Neural crest cell (in vitro differentiated cells): Measurements from ENCODE around the gene PTTG1IP. TPM values are rescaled to one million over a fixed set of nuclear protein-coding genes. Genes with fewer than 3 reads are reported as not detected.

Experiments
- DNase-seq: peaks from one replicate; pipeline ENCODE4 v3.0.0; 2021; ENCODE audit warnings: low read depth, mixed read lengths, low spot score
- H3K27ac Mint-ChIP-seq: one replicate; pipeline ENCODE4 v1.8.0; 2021; ENCODE audit warnings: mild to moderate bottlenecking, mixed read lengths; ENCODE audit not compliant: unreplicated experiment
- H3K27me3 Mint-ChIP-seq: 2 replicates; pipeline ENCODE4 v1.8.0; 2021; ENCODE audit warnings: low read depth, mild to moderate bottlenecking, mixed read lengths
- H3K36me3 Mint-ChIP-seq: 2 replicates; pipeline ENCODE4 v1.8.0; 2021; ENCODE audit warnings: low read depth, mild to moderate bottlenecking, mixed read lengths
- H3K4me1 Mint-ChIP-seq: 2 replicates; pipeline ENCODE4 v1.8.0; 2021; ENCODE audit warnings: mixed read lengths
- H3K4me3 Mint-ChIP-seq: one replicate; pipeline ENCODE4 v1.8.0; 2021; ENCODE audit warnings: mild to moderate bottlenecking, mixed read lengths
- H3K9me3 Mint-ChIP-seq: 2 replicates; pipeline ENCODE4 v1.8.0; 2021; ENCODE audit warnings: mixed read lengths
- CTCF ChIP-seq: fragments of 200-600 bp; sonication (generic); conservative IDR thresholded peaks from 2 replicates; pipeline ENCODE4 v1.5.0; 2021; ENCODE audit warnings: antibody characterized with exemption, mild to moderate bottlenecking
- total RNA-seq: library from RNA; stranded (reverse); gene quantifications from 2 replicates; pipeline ENCODE4 v1.2.1, GENCODE V29; 2021

The PTTG1IP gene
- total RNA-seq, 1 donor from 2014 or later = 164 TPM

DNA sequence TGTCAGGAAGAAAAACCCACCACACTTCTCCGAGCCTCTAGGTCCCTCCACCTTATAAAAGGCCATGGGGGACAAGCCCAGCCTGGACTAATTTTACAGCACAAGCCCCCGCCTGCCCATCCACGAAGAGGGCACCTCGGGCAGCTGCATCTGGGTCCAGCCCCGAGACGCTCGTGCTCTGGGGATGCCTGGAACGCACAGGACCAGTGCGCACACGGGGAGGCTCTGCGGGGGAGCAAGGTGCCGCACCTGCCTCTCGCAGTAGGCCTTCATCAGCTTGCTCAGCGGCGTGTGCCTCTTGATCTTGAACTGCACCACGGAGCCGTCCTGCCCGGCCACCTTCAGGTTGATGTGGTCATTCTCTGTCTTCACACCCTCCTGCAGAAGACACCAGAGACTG is 59.8 kb downstream of the PTTG1IP start:
- H3K27ac Mint-ChIP-seq = peak overlapping the region; percentile 57
- no peaks in the 10 kb centered on the region for H3K27me3 Mint-ChIP-seq
- no peak for TF ChIP-seq CTCF
- H3K4me1 Mint-ChIP-seq = peaks cover 9% of the 10 kb centered on the region
- H3K36me3 Mint-ChIP-seq = peaks cover 5% of the 10 kb centered on the region
- no peak overlapping the region for H3K4me3 Mint-ChIP-seq
- H3K9me3 Mint-ChIP-seq = no peaks in the 10 kb centered on the region
- DNase-seq = no peak

DNA sequence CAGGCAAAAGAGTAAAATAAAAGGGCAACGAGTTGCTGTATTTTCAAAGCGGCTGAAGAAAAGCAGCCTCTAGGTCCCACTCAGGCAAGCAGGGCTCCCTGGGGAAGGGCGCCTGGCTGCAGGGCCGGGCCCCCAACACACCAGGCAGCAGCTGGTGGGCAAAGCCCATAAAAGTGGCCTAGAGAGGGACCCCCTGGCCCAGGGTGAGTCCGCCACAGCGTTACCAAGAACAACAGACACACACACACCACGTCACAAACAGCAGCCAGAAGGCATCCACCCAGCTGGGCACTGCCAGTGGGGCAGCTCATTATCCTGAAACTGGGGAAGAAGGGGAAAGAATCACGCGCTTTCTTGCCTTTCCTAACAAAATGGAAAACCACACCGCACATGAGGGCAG is 60.3 kb downstream of the PTTG1IP start:
- H3K27me3 Mint-ChIP-seq = no peaks in the 10 kb centered on the region
- no peak for DNase-seq
- TF ChIP-seq CTCF = no peak
- H3K27ac Mint-ChIP-seq = no peak overlapping the region
- H3K4me3 Mint-ChIP-seq = no peak overlapping the region
- peaks cover 5% of the 10 kb centered on the region for H3K36me3 Mint-ChIP-seq
- peaks cover 9% of the 10 kb centered on the region for H3K4me1 Mint-ChIP-seq
- no peaks in the 10 kb centered on the region for H3K9me3 Mint-ChIP-seq

DNA sequence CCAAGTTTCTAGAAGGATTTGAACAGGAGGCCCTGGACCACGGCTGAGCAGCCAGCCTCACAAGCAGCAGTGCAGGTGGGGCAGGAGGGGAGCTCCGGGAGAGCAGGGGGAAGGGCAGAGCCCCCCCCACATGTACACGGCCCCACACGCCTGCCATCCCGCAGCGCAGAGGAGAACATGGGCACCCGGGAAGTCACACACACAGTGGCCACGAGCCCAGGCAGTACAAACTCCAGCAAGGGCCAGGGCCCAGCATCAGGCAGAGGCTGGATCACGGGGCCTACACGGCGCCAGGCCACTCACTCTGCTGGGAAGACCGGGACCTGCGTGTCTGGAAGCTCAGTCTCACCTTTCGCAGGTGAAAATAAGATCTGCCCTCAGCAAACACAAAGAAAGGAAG is 60.9 kb downstream of the PTTG1IP start:
- Mint-ChIP-seq H3K4me3 (no peak overlapping the region), H3K9me3 (no peaks in the 10 kb centered on the region), H3K4me1 (peaks cover 9% of the 10 kb centered on the region), H3K27ac (no peak overlapping the region), H3K27me3 (no peaks in the 10 kb centered on the region), H3K36me3 (peaks cover 5% of the 10 kb centered on the region)
- no peak for TF ChIP-seq CTCF
- no peak for DNase-seq

DNA sequence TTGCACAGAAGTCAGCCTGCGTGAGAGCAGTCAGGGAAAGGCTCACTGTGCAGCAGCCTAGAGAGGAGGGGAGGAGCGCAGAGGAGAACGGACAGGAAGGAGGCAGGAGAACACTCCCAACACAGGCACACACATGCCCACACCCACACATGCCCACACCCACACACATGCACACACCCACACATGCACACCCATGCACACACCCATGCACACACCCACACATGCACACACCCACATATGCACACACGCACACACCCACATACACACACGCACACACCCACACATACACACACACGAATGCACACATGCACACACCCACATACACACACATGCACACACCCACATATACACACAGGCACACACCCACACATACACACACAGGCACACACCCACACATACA is 62.7 kb downstream of the PTTG1IP start:
- H3K27me3 Mint-ChIP-seq = no peaks in the 10 kb centered on the region
- peaks cover 2% of the 10 kb centered on the region for H3K4me1 Mint-ChIP-seq
- peaks cover 8% of the 10 kb centered on the region for H3K36me3 Mint-ChIP-seq
- DNase-seq = no peak
- no peak overlapping the region for H3K4me3 Mint-ChIP-seq
- TF ChIP-seq CTCF = no peak
- peak overlapping the region; percentile 2 for H3K27ac Mint-ChIP-seq
- H3K9me3 Mint-ChIP-seq = no peaks in the 10 kb centered on the region

- no peak overlapping the region for H3K27ac Mint-ChIP-seq
- H3K4me3 Mint-ChIP-seq = no peak overlapping the region
- H3K9me3 Mint-ChIP-seq = no peaks in the 10 kb centered on the region
- no peak for TF ChIP-seq CTCF
- no peaks in the 10 kb centered on the region for H3K27me3 Mint-ChIP-seq
- no peak for DNase-seq
- peaks cover 13% of the 10 kb centered on the region for H3K4me1 Mint-ChIP-seq
- peaks cover 12% of the 10 kb centered on the region for H3K36me3 Mint-ChIP-seq
Measured at GRCh38 chr21:44805859-44806258, 67.6 kb downstream of the PTTG1IP start.

DNA sequence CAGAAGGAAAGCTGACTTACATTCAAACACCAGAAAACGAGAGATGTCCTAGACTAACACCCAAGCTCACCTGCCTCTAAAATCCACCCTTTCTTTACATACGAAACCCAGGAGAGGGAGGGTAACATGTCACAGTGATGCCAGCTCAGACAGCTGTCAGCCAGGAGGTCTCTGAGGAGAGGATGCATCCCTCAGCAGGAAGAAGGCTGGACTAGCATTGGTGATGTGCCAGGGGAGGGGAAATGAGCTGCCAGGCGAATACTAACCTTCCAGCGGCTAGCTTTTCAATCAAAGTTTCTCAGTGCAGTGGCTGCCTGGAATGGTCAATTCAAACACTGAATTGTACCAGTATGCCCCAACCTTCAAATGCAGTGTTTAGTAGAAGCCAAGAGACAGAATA is 68.3 kb downstream of the PTTG1IP start:
- Mint-ChIP-seq H3K4me1 (peaks cover 20% of the 10 kb centered on the region), H3K27ac (no peak overlapping the region), H3K27me3 (no peaks in the 10 kb centered on the region), H3K9me3 (no peaks in the 10 kb centered on the region), H3K4me3 (peak overlapping the region; percentile 89), H3K36me3 (peaks cover 12% of the 10 kb centered on the region)
- DNase-seq = no peak
- TF ChIP-seq CTCF = no peak
